A549 (cell line): ENCODE measurements around the gene OGFRL1. TPM values are rescaled to one million over a fixed set of nuclear protein-coding genes. Genes with fewer than 3 reads are reported as not detected.

Experiments
- ATAC-seq, 2 experiments: fragments of 200-7000 bp in 1 of 2; fragments of >200 bp in 1 of 2; cut with Nextera tagmentation in 1 of 2; cut with Tn5 transposase in 1 of 2; 3 replicates each; pipeline versions ENCODE4 v1.8.0 to v1.9.1; 2018 to 2020; ENCODE audit warnings: mild to moderate bottlenecking in 1 of 2, moderate library complexity in 1 of 2
- CTCF ChIA-PET: fragments of 300-600 bp; sonication (Branson Sonifier 250); formaldehyde crosslinking; extraction: SDS; loops from one replicate; lab custom pipeline; 2021; ENCODE audit warnings: antibody characterized with exemption, inconsistent platforms; lab: Yijun Ruan, JAX
- POLR2A ChIA-PET: fragments of 350-600 bp; formaldehyde crosslinking; extraction: SDS; loops from one replicate; lab custom pipeline; 2021; ENCODE audit warnings: antibody characterized with exemption, inconsistent platforms; lab: Yijun Ruan, JAX
- DNase-seq, 2 experiments: peaks; one replicate each; pipeline versions ENCODE4 v3.0.0 to v3.0.0-alpha.2; 2011 to 2016; ENCODE audit warnings: low read depth in 1 of 2, low spot score in 1 of 2
- FAIRE-seq: peaks from 2 replicates; lab custom pipeline; 2011; peaks lifted over from hg19 to GRCh38; lab: Jason Lieb, UNC
- H3K27ac ChIP-seq, 2 experiments: fragments of >200 bp; sonication (Bioruptor Twin); formaldehyde crosslinking; 3 replicates each; pipeline ENCODE4 v1.5.1; 2016 to 2017
- H3K4me1 ChIP-seq: fragments of >200 bp; sonication (Bioruptor Twin); formaldehyde crosslinking; 3 replicates; pipeline ENCODE4 v1.6.1; 2016
- H3K4me2 ChIP-seq: fragments of >200 bp; sonication (Bioruptor Twin); formaldehyde crosslinking; 3 replicates; pipeline ENCODE4 v1.6.1; 2016
- H3K4me3 ChIP-seq: fragments of >200 bp; sonication (Bioruptor Twin); formaldehyde crosslinking; 3 replicates; pipeline ENCODE4 v1.5.1; 2016
- H3K9me3 ChIP-seq: fragments of >200 bp; sonication (Bioruptor Twin); formaldehyde crosslinking; 3 replicates; pipeline ENCODE4 v1.6.1; 2016
- BCL3 ChIP-seq: fragments of >200 bp; sonication (Bioruptor Twin); formaldehyde crosslinking; IDR thresholded peaks from 3 replicates; pipeline ENCODE4 v1.6.1; 2016
- BHLHE40 ChIP-seq: IDR thresholded peaks from 2 replicates; pipeline ENCODE4 v1.6.1; 2012; ENCODE audit warnings: low read depth, low read length, inconsistent platforms
- CHD4 ChIP-seq: fragments of 200-600 bp; sonication (generic); IDR thresholded peaks from 2 replicates; pipeline ENCODE4 v1.6.1; 2016; ENCODE audit warnings: antibody characterized with exemption, mild to moderate bottlenecking, borderline replicate concordance
- CTCF ChIP-seq: fragments of >200 bp; sonication (Bioruptor Twin); formaldehyde crosslinking; IDR thresholded peaks from 3 replicates; pipeline ENCODE4 v1.5.1; 2016
- E2F6 ChIP-seq: IDR thresholded peaks from 2 replicates; pipeline ENCODE4 v1.6.1; 2012; ENCODE audit warnings: low read depth, borderline replicate concordance
- ESRRA ChIP-seq: fragments of 150-350 bp; IDR thresholded peaks from 2 replicates; pipeline ENCODE4 v1.6.1; 2014; ENCODE audit warnings: mild to moderate bottlenecking, low read length, borderline replicate concordance
- FOSB ChIP-seq: fragments of 250-450 bp; sonication (Bioruptor Pico); IDR thresholded peaks from 2 replicates; pipeline ENCODE4 v1.5.0; 2020; ENCODE audit warnings: mild to moderate bottlenecking, moderate library complexity
- FOSL2 ChIP-seq, 2 experiments: fragments of 450-650 bp in 1 of 2; fragments of >200 bp in 1 of 2; sonication (Bioruptor Twin) in 1 of 2; formaldehyde crosslinking; IDR thresholded peaks; 2 replicates each; pipeline versions ENCODE4 v1.5.0 to v1.6.1; 2016 to 2020; ENCODE audit warnings: mild to moderate bottlenecking in 1 of 2, moderate library complexity in 1 of 2
- HES2 ChIP-seq: fragments of >200 bp; sonication (Bioruptor Twin); formaldehyde crosslinking; IDR thresholded peaks from 2 replicates; pipeline ENCODE4 v1.6.1; 2016
- HEYL ChIP-seq: fragments of 250-450 bp; sonication (Bioruptor Pico); IDR thresholded peaks from 2 replicates; pipeline ENCODE4 v1.8.0; 2021; ENCODE audit warnings: mild to moderate bottlenecking, moderate library complexity
- HOXA7 ChIP-seq: fragments of 250-450 bp; sonication (Bioruptor Pico); IDR thresholded peaks from 2 replicates; pipeline ENCODE4 v1.5.0; 2020; ENCODE audit warnings: mild to moderate bottlenecking, moderate library complexity
- HOXB13 ChIP-seq: fragments of 250-450 bp; sonication (Bioruptor Pico); IDR thresholded peaks from 2 replicates; pipeline ENCODE4 v1.5.0; 2020; ENCODE audit warnings: low read depth, mild to moderate bottlenecking, moderate library complexity
- MAFK ChIP-seq: fragments of 450-650 bp; IDR thresholded peaks from 2 replicates; pipeline ENCODE4 v1.6.1; 2014; ENCODE audit not compliant: partially characterized antibody
- NFE2L2 ChIP-seq: fragments of 150-350 bp; conservative IDR thresholded peaks from 2 replicates; pipeline ENCODE4 v1.6.1; 2014; ENCODE audit warnings: low read length
- NPAS2 ChIP-seq: fragments of 250-450 bp; sonication (Bioruptor Pico); IDR thresholded peaks from 2 replicates; pipeline ENCODE4 v1.8.0; 2022; ENCODE audit warnings: mild to moderate bottlenecking, moderate library complexity, borderline replicate concordance
- NR3C1 ChIP-seq: fragments of >200 bp; sonication (Bioruptor Twin); formaldehyde crosslinking; IDR thresholded peaks from 3 replicates; pipeline ENCODE4 v1.6.1; 2017
- PHF8 ChIP-seq: fragments of 200-600 bp; sonication (generic); IDR thresholded peaks from 2 replicates; pipeline ENCODE4 v1.6.1; 2016; ENCODE audit warnings: low read depth, mild to moderate bottlenecking, antibody characterized with exemption, moderate library complexity, borderline replicate concordance
- POLR2AphosphoS2 ChIP-seq: conservative IDR thresholded peaks from 2 replicates; pipeline ENCODE4 v1.6.1; 2012; ENCODE audit warnings: low read length, improper control_type of control experiment, inconsistent platforms
- RARB ChIP-seq: fragments of 250-450 bp; sonication (Bioruptor Pico); IDR thresholded peaks from 2 replicates; pipeline ENCODE4 v1.8.0; 2021; ENCODE audit warnings: mild to moderate bottlenecking, moderate library complexity
- SMC3 ChIP-seq: fragments of >200 bp; sonication (Bioruptor Twin); formaldehyde crosslinking; IDR thresholded peaks from 3 replicates; pipeline ENCODE4 v1.6.1; 2018; ENCODE audit warnings: inconsistent platforms
- TP53 ChIP-seq: fragments of 250-450 bp; sonication (Bioruptor Pico); IDR thresholded peaks from 2 replicates; pipeline ENCODE4 v1.5.0; 2021; ENCODE audit warnings: mild to moderate bottlenecking, moderate library complexity
- USF2 ChIP-seq: fragments of 450-650 bp; IDR thresholded peaks from 2 replicates; pipeline ENCODE4 v1.6.1; 2014; ENCODE audit warnings: antibody characterized with exemption
- ZC3H11A ChIP-seq: fragments of 450-650 bp; IDR thresholded peaks from 2 replicates; pipeline ENCODE4 v1.6.1; 2014; ENCODE audit warnings: antibody characterized with exemption, mild to moderate bottlenecking
- ZSCAN20 ChIP-seq: fragments of 250-450 bp; sonication (Bioruptor Pico); IDR thresholded peaks from 2 replicates; pipeline ENCODE4 v1.8.0; 2022; ENCODE audit warnings: mild to moderate bottlenecking, moderate library complexity
- WGBS: methylation state at CpG from one replicate; pipeline ENCODE4 v1.1.6; 2017; ENCODE audit errors: missing lambda C conversion rate; 5-methylcytosine and 5-hydroxymethylcytosine counted together
- polyA plus RNA-seq, 4 experiments: library from polyadenylated mRNA; depleted of rRNA in 3 of 4; stranded (reverse); fragments of >200 nt; fragmentation: RNase III in 1 of 4; extraction: RNeasy Plus Mini Kit Qiagen cat#74134 plus additional on column Dnase treatment in 1 of 4; gene quantifications; 2 replicates in 3 of 4; 3 replicates in 1 of 4; pipeline ENCODE4 v1.2.3, GENCODE V29; 2011 to 2017

Gene OGFRL1
- polyA plus RNA-seq, 2 of the 4 experiments (the other 2 are of a cell fraction), result 8.0 to 15.2 TPM

GRCh38 chr6:71258078-71258866, 30.3 kb upstream of the OGFRL1 start:
- CTCF ChIA-PET, result interaction anchor here (2.0 kb wide), 1 partner anchor 68 kb away, joined by 4 read pairs; no protein-coding TSS in a partner anchor
- POLR2A ChIA-PET, result no interaction called here
- no peaks in the 10 kb centered on the region for H3K9me3 ChIP-seq
- FAIRE-seq, result no peak
- no peak for ATAC-seq
- no peak for DNase-seq
- H3K4me2 ChIP-seq, result no peak overlapping the region
- TF ChIP-seq MAFK (peak; percentile 18), BHLHE40 (no peak)
- 81% methylated on average over 7 of the region's 7 CpGs for WGBS
- no peaks in the 10 kb centered on the region for H3K4me1 ChIP-seq
- H3K27ac ChIP-seq, result no peak overlapping the region
- no peak overlapping the region for H3K4me3 ChIP-seq

GRCh38 chr6:71259888-71260604, 28.6 kb upstream of the OGFRL1 start:
- WGBS, result 75% methylated on average over 2 of the region's 2 CpGs
- no peak overlapping the region for H3K4me2 ChIP-seq
- TF ChIP-seq PHF8 (no peak), RARB (CRISPR knock-in tag) (no peak), TP53 (CRISPR knock-in tag) (no peak), POLR2AphosphoS2 (no peak), ESRRA (no peak), HEYL (no peak), ZC3H11A (no peak), CHD4 (no peak), NR3C1 (no peak), CTCF (no peak)
- no peak for DNase-seq
- no peaks in the 10 kb centered on the region for H3K4me1 ChIP-seq
- no peak for FAIRE-seq
- no peak overlapping the region for H3K4me3 ChIP-seq
- H3K27ac ChIP-seq, result no peak overlapping the region
- no peak for ATAC-seq
- POLR2A ChIA-PET, result no interaction called here
- no peaks in the 10 kb centered on the region for H3K9me3 ChIP-seq
- CTCF ChIA-PET, result interaction anchor here (2.0 kb wide), 1 partner anchor 69 kb away, joined by 4 read pairs; no protein-coding TSS in a partner anchor

GRCh38 chr6:71262914-71263313, 25.7 kb upstream of the OGFRL1 start:
- H3K9me3 ChIP-seq, result no peaks in the 10 kb centered on the region
- POLR2A ChIA-PET, result interaction anchor here (1.5 kb wide), 1 partner anchor 25 kb away, joined by 3 read pairs; no protein-coding TSS in a partner anchor
- FAIRE-seq, result no peak
- CTCF ChIA-PET, result no interaction called here
- H3K4me2 ChIP-seq, result no peak overlapping the region
- DNase-seq, result no peak
- 84% methylated on average over 4 of the region's 7 CpGs for WGBS
- H3K4me3 ChIP-seq, result no peak overlapping the region
- TF ChIP-seq HEYL (no peak), BCL3 (no peak), HES2 (no peak), USF2 (no peak), E2F6 (no peak), ZSCAN20 (CRISPR knock-in tag) (no peak), NFE2L2 (no peak), NPAS2 (no peak), ESRRA (no peak), SMC3 (no peak), HOXA7 (CRISPR knock-in tag) (no peak), FOSL2 (IDR thresholded peaks at IDR 0.05) (no peak), FOSL2 (CRISPR knock-in tag; IDR thresholded peaks at IDR 0.05) (no peak), FOSB (no peak), CTCF (no peak), HOXB13 (no peak)
- no peak for ATAC-seq
- no peaks in the 10 kb centered on the region for H3K4me1 ChIP-seq
- H3K27ac ChIP-seq, result no peak overlapping the region
